PC-3 (cell line): Measurements from ENCODE around the gene ESPNL. TPM values are rescaled to one million over a fixed set of nuclear protein-coding genes. Genes with fewer than 3 reads are reported as not detected.

Source experiments
- ATAC-seq: fragments of 200-7000 bp; cut with Tn5 transposase; 2 replicates; pipeline ENCODE4 v1.9.1; 2020; ENCODE audit warnings: mild to moderate bottlenecking, moderate library complexity
- BruUV-seq: library from RNA; stranded (reverse); fragments of 400-500 nt; replicated peaks from 2 replicates; lab custom pipeline; 2021; lab: Mats Ljungman, UMichigan
- CTCF ChIA-PET: fragments of 300-600 bp; sonication (Branson Sonifier 250); formaldehyde crosslinking; loops from one replicate; lab custom pipeline; 2022; ENCODE audit warnings: antibody characterized with exemption; lab: Charles Lee
- POLR2A ChIA-PET: fragments of 300-600 bp; sonication (Branson Sonifier 250); formaldehyde crosslinking; loops from one replicate; lab custom pipeline; 2022; ENCODE audit warnings: antibody characterized with exemption; ENCODE audit not compliant: unreplicated experiment; lab: Charles Lee
- DNase-seq: peaks from one replicate; pipeline ENCODE4 v3.0.0-alpha.2; 2015
- H2AFZ ChIP-seq: fragments of 300-600 bp; sonication (generic); 2 replicates; pipeline ENCODE4 v1.6.0; 2016; ENCODE audit warnings: antibody characterized with exemption, low read length
- H3F3A ChIP-seq: fragments of 300-600 bp; sonication (generic); one replicate; pipeline ENCODE4 v1.6.0; 2017; ENCODE audit warnings: antibody characterized with exemption, low read length, control low read depth, mild to moderate bottlenecking; ENCODE audit not compliant: unreplicated experiment
- H3K27ac ChIP-seq: fragments of 300-600 bp; sonication (generic); 2 replicates; pipeline ENCODE4 v1.5.1; 2016; ENCODE audit warnings: mild to moderate bottlenecking, low read length
- H3K27me3 ChIP-seq: fragments of 300-600 bp; sonication (generic); 2 replicates; pipeline ENCODE4 v1.6.1; 2016; ENCODE audit warnings: low read length, mixed read lengths
- H3K36me3 ChIP-seq: fragments of 300-600 bp; sonication (generic); 2 replicates; pipeline ENCODE4 v1.6.1; 2016; ENCODE audit warnings: low read depth, mixed run types, low read length, mixed read lengths
- H3K4me1 ChIP-seq: fragments of 300-600 bp; sonication (generic); 2 replicates; pipeline ENCODE4 v1.5.1; 2016; ENCODE audit warnings: low read length; ENCODE audit not compliant: insufficient read depth
- H3K4me2 ChIP-seq: fragments of 300-600 bp; sonication (generic); 2 replicates; pipeline ENCODE4 v1.6.0; 2016; ENCODE audit warnings: low read length
- H3K4me3 ChIP-seq: fragments of 300-600 bp; sonication (generic); 2 replicates; pipeline ENCODE4 v1.5.1; 2016; ENCODE audit warnings: mild to moderate bottlenecking, low read length, mixed read lengths
- H3K79me2 ChIP-seq: fragments of 300-600 bp; sonication (generic); 2 replicates; pipeline ENCODE4 v1.6.1; 2017; ENCODE audit warnings: low read length, mixed read lengths
- H3K9ac ChIP-seq: fragments of 300-600 bp; sonication (generic); 2 replicates; pipeline ENCODE4 v1.6.0; 2016; ENCODE audit warnings: mild to moderate bottlenecking, low read length
- H3K9me2 ChIP-seq: fragments of 300-600 bp; sonication (generic); replicated peaks from 2 replicates; pipeline ENCODE4 v1.6.1; 2016; ENCODE audit warnings: mixed run types, low read length, mixed read lengths
- H3K9me3 ChIP-seq: fragments of 300-600 bp; sonication (generic); 2 replicates; pipeline ENCODE4 v1.6.1; 2016; ENCODE audit warnings: low read length, mixed read lengths
- H4K20me1 ChIP-seq: fragments of 300-600 bp; sonication (generic); 2 replicates; pipeline ENCODE4 v1.6.1; 2016; ENCODE audit warnings: low read length, mixed read lengths
- EZH2 ChIP-seq: fragments of 300-600 bp; sonication (generic); IDR thresholded peaks from one replicate; pipeline ENCODE4 v1.6.1; 2017; ENCODE audit warnings: antibody characterized with exemption, mild to moderate bottlenecking, low read length; ENCODE audit not compliant: unreplicated experiment
- EZH2phosphoT487 ChIP-seq: fragments of 300-600 bp; sonication (generic); IDR thresholded peaks from 2 replicates; pipeline ENCODE4 v1.6.1; 2018; ENCODE audit warnings: mild to moderate bottlenecking, antibody characterized with exemption, low read length, borderline replicate concordance
- intact Hi-C: fragments of 100-400 bp; cut with micrococcal nuclease; formaldehyde crosslinking; loops from 2 replicates; pipeline ENCODE4 v1.9.0; 2023
- total RNA-seq: library from RNA; depleted of rRNA; stranded (reverse); fragments of >200 nt; gene quantifications from 2 replicates; pipeline ENCODE4 v1.2.3, GENCODE V29; 2014
- TF ChIP-seq, protein P1 (sequence below): fragments of 300-600 bp; sonication (generic); conservative IDR thresholded peaks from 2 replicates; pipeline ENCODE4 v1.5.1; 2017; ENCODE audit warnings: antibody characterized with exemption, low read depth, mild to moderate bottlenecking, low read length

Gene ESPNL
- total RNA-seq, 1 experiment from 2014 or later, result not detected

DNA sequence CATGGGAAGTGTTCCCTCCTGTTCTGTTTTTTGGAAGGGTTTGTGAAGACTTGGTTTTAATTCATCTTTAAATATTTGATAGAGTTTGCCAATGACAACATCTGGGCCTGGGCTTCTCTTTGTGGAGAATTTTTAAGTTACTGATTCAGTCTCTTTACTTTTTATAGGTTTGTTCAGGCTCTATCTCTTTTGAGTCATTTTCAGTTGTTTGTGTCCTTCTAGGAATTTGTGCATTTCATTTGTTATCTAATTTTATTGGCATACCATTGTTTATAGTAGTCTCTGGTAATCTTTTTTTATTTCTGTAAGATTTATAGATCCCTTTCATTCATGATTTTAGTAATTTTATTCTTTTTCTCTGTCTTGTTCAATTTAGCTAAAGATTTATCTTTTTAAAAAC lies 24.7 kb upstream of the ESPNL start:
- Histone ChIP-seq H3K4me3 (no peak overlapping the region), H4K20me1 (no peaks in the 10 kb centered on the region), H3K9ac (no peak overlapping the region), H3K27me3 (no peaks in the 10 kb centered on the region), H3F3A (peaks cover 5% of the 10 kb centered on the region), H3K9me2 (no peaks in the 10 kb centered on the region), H3K36me3 (peaks cover 15% of the 10 kb centered on the region; the same call in 1 of the 2 replicates), H3K9me3 (no peaks in the 10 kb centered on the region), H3K4me2 (no peak overlapping the region), H3K79me2 (no peaks in the 10 kb centered on the region), H3K4me1 (peaks cover 23% of the 10 kb centered on the region; the same call in 1 of the 2 replicates), H2AFZ (no peak overlapping the region), H3K27ac (no peak overlapping the region)
- peak; percentile 76 for ATAC-seq
- no TSS peak for BruUV-seq
- DNase-seq, result peak; percentile 27
- POLR2A ChIA-PET, result no interaction called here
- CTCF ChIA-PET, result no interaction called here
- TF ChIP-seq, protein P1, sequence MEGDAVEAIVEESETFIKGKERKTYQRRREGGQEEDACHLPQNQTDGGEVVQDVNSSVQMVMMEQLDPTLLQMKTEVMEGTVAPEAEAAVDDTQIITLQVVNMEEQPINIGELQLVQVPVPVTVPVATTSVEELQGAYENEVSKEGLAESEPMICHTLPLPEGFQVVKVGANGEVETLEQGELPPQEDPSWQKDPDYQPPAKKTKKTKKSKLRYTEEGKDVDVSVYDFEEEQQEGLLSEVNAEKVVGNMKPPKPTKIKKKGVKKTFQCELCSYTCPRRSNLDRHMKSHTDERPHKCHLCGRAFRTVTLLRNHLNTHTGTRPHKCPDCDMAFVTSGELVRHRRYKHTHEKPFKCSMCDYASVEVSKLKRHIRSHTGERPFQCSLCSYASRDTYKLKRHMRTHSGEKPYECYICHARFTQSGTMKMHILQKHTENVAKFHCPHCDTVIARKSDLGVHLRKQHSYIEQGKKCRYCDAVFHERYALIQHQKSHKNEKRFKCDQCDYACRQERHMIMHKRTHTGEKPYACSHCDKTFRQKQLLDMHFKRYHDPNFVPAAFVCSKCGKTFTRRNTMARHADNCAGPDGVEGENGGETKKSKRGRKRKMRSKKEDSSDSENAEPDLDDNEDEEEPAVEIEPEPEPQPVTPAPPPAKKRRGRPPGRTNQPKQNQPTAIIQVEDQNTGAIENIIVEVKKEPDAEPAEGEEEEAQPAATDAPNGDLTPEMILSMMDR, result no peak
- no peak for TF ChIP-seq EZH2phosphoT487
- intact Hi-C loops, result loop anchor here (1.0 kb wide), 1 partner anchor 23 kb away; no protein-coding TSS in a partner anchor

DNA sequence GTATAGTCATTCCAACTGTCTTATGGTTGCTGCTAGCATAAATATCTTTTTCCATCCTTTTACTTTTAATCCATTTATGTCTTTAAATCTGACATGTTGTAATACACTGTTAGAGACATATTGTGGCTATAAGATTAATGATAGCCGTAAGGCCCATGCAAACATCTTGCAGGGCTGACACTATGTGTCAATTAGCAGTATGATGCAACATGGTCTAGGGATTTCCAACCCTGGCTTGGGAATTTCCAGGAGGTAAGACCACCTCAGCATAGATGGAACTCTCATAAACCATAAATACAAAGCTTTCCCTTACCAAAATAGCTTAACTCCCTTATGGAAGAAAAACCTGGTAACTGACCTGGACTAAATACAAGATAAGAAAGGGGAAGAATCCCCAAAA lies 22.8 kb upstream of the ESPNL start:
- TF ChIP-seq EZH2, result no peak
- TF ChIP-seq, protein P1, result no peak
- TF ChIP-seq EZH2phosphoT487, result no peak
- no TSS peak for BruUV-seq
- Histone ChIP-seq H2AFZ (no peak overlapping the region), H4K20me1 (no peaks in the 10 kb centered on the region), H3K9ac (no peak overlapping the region), H3K27ac (no peak overlapping the region), H3K4me3 (no peak overlapping the region), H3K36me3 (peaks cover 16% of the 10 kb centered on the region), H3F3A (peaks cover 5% of the 10 kb centered on the region), H3K4me2 (no peak overlapping the region), H3K27me3 (no peaks in the 10 kb centered on the region), H3K9me2 (no peaks in the 10 kb centered on the region), H3K4me1 (peaks cover 23% of the 10 kb centered on the region; the same call in 1 of the 2 replicates), H3K79me2 (no peaks in the 10 kb centered on the region), H3K9me3 (no peaks in the 10 kb centered on the region)
- CTCF ChIA-PET, result no interaction called here
- POLR2A ChIA-PET, result no interaction called here
- DNase-seq (no peak), ATAC-seq (no peak)
- intact Hi-C loops, result no loop called here

DNA sequence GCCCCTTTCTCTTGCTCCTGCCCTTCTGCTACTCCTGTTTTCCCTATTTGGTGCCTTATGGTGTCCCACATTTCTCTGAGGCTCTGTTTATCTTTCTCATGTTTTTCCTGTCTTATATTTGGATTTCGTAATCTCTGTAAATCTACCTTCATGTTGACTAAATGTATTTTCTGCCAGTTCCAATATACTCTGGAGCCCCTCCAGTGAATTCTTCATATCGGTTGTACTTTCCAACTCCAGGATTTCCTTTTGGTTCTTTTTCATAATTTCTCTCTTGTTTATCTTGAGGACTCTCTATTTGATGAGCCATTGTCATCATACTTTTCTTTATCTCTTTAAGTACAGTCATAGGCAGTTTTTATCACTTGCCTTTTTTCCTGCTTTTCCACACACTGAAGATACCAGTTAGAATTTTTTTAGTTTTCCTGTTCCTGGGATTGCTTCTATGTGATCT lies 20.2 kb upstream of the ESPNL start:
- CTCF ChIA-PET, result no interaction called here
- DNase-seq (peak; percentile 53), ATAC-seq (peak; percentile 56)
- Histone ChIP-seq H3K36me3 (peaks cover 9% of the 10 kb centered on the region), H3K4me2 (no peak overlapping the region), H3K9me2 (no peaks in the 10 kb centered on the region), H3K27ac (no peak overlapping the region), H3K9ac (no peak overlapping the region), H3K9me3 (no peaks in the 10 kb centered on the region), H3K4me1 (peaks cover 22% of the 10 kb centered on the region; the same call in 1 of the 2 replicates), H3K4me3 (no peak overlapping the region), H3F3A (peaks cover 5% of the 10 kb centered on the region), H3K79me2 (no peaks in the 10 kb centered on the region), H4K20me1 (no peaks in the 10 kb centered on the region), H2AFZ (no peak overlapping the region), H3K27me3 (no peaks in the 10 kb centered on the region)
- TF ChIP-seq EZH2, result no peak
- POLR2A ChIA-PET, result no interaction called here
- no TSS peak for BruUV-seq
- intact Hi-C loops, result no loop called here
